Hepatocyte (in vitro differentiated cells): ENCODE measurements around the gene MAN1C1. TPM values are rescaled to one million over a fixed set of nuclear protein-coding genes. Genes with fewer than 3 reads are reported as not detected.
A peak's percentile ranks its signal among the peaks of the same experiment; 100 is the strongest.

ENCODE experiments used
- DNase-seq: peaks from one replicate; pipeline ENCODE4 v3.0.0-alpha.2; 2016; ENCODE audit warnings: low spot score
- H2AFZ ChIP-seq: fragments of 200-600 bp; sonication (generic); 2 replicates; pipeline ENCODE4 v1.6.0; 2016; ENCODE audit warnings: antibody characterized with exemption, mild to moderate bottlenecking
- H3K27ac ChIP-seq: fragments of 200-600 bp; sonication (generic); 2 replicates; pipeline ENCODE4 v1.5.1; 2016; ENCODE audit warnings: mild to moderate bottlenecking
- H3K27me3 ChIP-seq: fragments of 200-600 bp; sonication (generic); 2 replicates; pipeline ENCODE4 v1.6.1; 2016
- H3K36me3 ChIP-seq: fragments of 200-600 bp; sonication (generic); replicated peaks from 2 replicates; pipeline ENCODE4 v1.5.1; 2016; ENCODE audit warnings: low read depth; ENCODE audit not compliant: insufficient read depth
- H3K4me1 ChIP-seq: fragments of 200-600 bp; sonication (generic); 2 replicates; pipeline ENCODE4 v1.5.1; 2016; ENCODE audit warnings: mild to moderate bottlenecking, moderate library complexity; ENCODE audit not compliant: insufficient read depth
- H3K4me2 ChIP-seq: fragments of 200-600 bp; sonication (generic); 2 replicates; pipeline ENCODE4 v1.6.0; 2016
- H3K4me3 ChIP-seq: fragments of 200-600 bp; sonication (generic); 2 replicates; pipeline ENCODE4 v1.5.1; 2016; ENCODE audit warnings: mild to moderate bottlenecking
- H3K79me2 ChIP-seq: fragments of 200-600 bp; sonication (generic); 2 replicates; pipeline ENCODE4 v1.6.0; 2017; ENCODE audit warnings: mild to moderate bottlenecking
- H3K9me2 ChIP-seq: fragments of 200-600 bp; sonication (generic); replicated peaks from 2 replicates; pipeline ENCODE4 v1.6.0; 2017; ENCODE audit warnings: mild to moderate bottlenecking; ENCODE audit not compliant: insufficient read depth
- H3K9me3 ChIP-seq: fragments of 200-600 bp; sonication (generic); 2 replicates; pipeline ENCODE4 v1.5.1; 2016; ENCODE audit warnings: low read depth, mild to moderate bottlenecking
- H4K20me1 ChIP-seq: fragments of 200-600 bp; sonication (generic); 2 replicates; pipeline ENCODE4 v1.6.0; 2016; ENCODE audit warnings: mild to moderate bottlenecking; ENCODE audit not compliant: insufficient read depth, poor library complexity, severe bottlenecking
- EZH2 ChIP-seq: fragments of 200-600 bp; sonication (generic); IDR thresholded peaks from 2 replicates; pipeline ENCODE4 v1.6.1; 2016; ENCODE audit warnings: antibody characterized with exemption, mild to moderate bottlenecking, borderline replicate concordance
- EZH2phosphoT487 ChIP-seq: fragments of 200-600 bp; sonication (generic); IDR thresholded peaks from one replicate; pipeline ENCODE4 v1.6.1; 2018; ENCODE audit warnings: antibody characterized with exemption, mild to moderate bottlenecking, low read depth, moderate library complexity; ENCODE audit not compliant: unreplicated experiment, severe bottlenecking
- WGBS: methylation state at CpG from one replicate; pipeline ENCODE4 v1.1.6; 2016; ENCODE audit warnings: low lambda C conversion rate; ENCODE audit errors: missing lambda C conversion rate; 5-methylcytosine and 5-hydroxymethylcytosine counted together
- polyA plus RNA-seq: library from polyadenylated mRNA; unstranded; fragments of >200 nt; fragmentation: Nextera tagmentation; extraction: Ambion mirVana; gene quantifications from 2 replicates; pipeline ENCODE4 v1.2.1, GENCODE V29; 2016
- total RNA-seq: library from RNA; depleted of rRNA; stranded (reverse); fragments of >200 nt; gene quantifications from 2 replicates; pipeline ENCODE4 v1.2.3, GENCODE V29; 2014
- TF ChIP-seq, protein P1 (sequence below): fragments of 200-600 bp; sonication (generic); IDR thresholded peaks from 2 replicates; pipeline ENCODE4 v1.5.1; 2016; ENCODE audit warnings: antibody characterized with exemption, mild to moderate bottlenecking; ENCODE audit not compliant: poor library complexity

MAN1C1 gene
- total and polyA plus RNA-seq, 2 experiments from 2014 or later = 20.6 to 29.3 TPM

DNA sequence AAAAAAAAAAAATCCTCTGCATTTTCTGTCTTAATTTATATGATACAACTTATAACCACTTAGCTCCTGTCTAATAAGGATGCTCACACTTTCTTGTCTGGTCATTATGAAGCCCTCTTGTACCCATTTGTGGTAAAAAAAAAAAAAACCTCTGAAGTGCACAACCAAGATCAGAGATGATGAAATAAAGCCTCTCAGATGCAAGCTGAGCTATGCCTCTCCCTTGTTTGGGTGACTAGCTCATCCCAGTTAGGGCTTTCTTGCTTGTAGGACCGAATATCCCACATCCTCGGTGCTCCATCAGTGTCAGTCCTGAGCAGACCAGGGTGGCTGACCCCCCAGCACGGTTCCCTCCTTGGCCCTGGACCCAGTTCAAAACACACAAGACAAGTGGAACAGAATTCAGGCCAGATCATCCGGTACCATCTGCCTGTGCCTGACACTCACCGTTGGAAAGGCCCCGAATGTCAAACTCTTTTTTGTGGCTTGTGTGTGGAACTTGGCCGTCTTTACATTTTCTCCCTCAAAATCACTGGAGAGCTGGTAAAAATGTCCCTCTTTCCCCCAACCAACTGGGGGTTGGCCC, 177.1 kb downstream of the MAN1C1 start:
- Histone ChIP-seq H3K9me3 (no peaks in the 10 kb centered on the region), H3K27ac (peak overlapping the region; percentile 30), H3K36me3 (no peaks in the 10 kb centered on the region), H3K27me3 (no peaks in the 10 kb centered on the region), H3K79me2 (no peaks in the 10 kb centered on the region), H4K20me1 (no peaks in the 10 kb centered on the region), H3K4me1 (peaks cover 10% of the 10 kb centered on the region), H3K4me2 (no peak overlapping the region), H3K9me2 (no peaks in the 10 kb centered on the region), H3K4me3 (no peak overlapping the region), H2AFZ (no peak overlapping the region)
- TF ChIP-seq, protein P1, sequence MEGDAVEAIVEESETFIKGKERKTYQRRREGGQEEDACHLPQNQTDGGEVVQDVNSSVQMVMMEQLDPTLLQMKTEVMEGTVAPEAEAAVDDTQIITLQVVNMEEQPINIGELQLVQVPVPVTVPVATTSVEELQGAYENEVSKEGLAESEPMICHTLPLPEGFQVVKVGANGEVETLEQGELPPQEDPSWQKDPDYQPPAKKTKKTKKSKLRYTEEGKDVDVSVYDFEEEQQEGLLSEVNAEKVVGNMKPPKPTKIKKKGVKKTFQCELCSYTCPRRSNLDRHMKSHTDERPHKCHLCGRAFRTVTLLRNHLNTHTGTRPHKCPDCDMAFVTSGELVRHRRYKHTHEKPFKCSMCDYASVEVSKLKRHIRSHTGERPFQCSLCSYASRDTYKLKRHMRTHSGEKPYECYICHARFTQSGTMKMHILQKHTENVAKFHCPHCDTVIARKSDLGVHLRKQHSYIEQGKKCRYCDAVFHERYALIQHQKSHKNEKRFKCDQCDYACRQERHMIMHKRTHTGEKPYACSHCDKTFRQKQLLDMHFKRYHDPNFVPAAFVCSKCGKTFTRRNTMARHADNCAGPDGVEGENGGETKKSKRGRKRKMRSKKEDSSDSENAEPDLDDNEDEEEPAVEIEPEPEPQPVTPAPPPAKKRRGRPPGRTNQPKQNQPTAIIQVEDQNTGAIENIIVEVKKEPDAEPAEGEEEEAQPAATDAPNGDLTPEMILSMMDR = no peak
- TF ChIP-seq EZH2phosphoT487 (no peak), EZH2 (no peak)
- DNase-seq = no peak
- 83% methylated on average over 7 of the region's 7 CpGs for whole genome bisulfite sequencing

DNA sequence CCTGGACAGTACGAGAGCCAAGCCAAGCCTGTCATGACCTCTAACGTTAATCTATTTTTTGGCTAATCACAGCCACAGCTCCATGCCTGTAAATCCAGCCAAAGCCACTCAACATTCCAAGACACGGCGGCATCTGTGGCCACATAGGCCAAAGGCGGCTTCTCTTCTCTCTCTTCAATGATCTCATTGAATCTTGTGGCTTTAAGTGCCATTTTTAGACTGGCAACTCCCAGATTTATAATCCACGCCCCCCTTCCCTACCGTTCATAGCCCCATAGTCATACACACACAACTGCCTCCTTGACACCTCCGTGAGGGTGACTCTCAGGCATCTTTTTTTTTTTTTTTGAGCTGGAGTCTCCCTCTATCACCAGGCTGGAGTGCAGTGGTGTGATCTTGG, 177.7 kb downstream of the MAN1C1 start:
- no peak overlapping the region for H3K4me3 ChIP-seq
- no peaks in the 10 kb centered on the region for H3K36me3 ChIP-seq
- no peak overlapping the region for H2AFZ ChIP-seq
- H3K4me2 ChIP-seq = no peak overlapping the region
- no peaks in the 10 kb centered on the region for H4K20me1 ChIP-seq
- peaks cover 13% of the 10 kb centered on the region for H3K4me1 ChIP-seq
- H3K79me2 ChIP-seq = no peaks in the 10 kb centered on the region
- peak overlapping the region; percentile 30 for H3K27ac ChIP-seq
- no peaks in the 10 kb centered on the region for H3K9me3 ChIP-seq
- no peak for DNase-seq
- TF ChIP-seq, protein P1 = no peak
- TF ChIP-seq EZH2 = no peak
- 78% methylated on average over 8 of the region's 8 CpGs for WGBS
- no peaks in the 10 kb centered on the region for H3K27me3 ChIP-seq
- no peaks in the 10 kb centered on the region for H3K9me2 ChIP-seq

DNA sequence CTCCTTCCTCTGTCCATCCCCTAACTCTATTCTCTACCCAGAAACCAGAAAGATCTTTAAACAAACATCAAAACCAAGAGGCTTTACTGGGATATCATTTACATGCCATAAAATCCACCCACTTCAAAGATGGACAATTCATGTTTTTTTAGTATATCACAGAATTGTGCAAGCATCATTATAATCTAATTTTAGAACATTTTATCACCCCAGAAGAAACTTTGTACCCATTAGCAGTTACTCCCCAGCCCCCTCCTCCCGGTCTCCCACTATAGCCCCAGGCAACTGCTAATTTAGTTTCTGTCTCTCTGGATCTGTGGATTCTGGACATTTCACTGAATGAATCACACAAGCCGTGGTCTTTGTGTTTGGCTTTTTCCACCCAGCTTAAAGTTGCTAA, 178.6 kb downstream of the MAN1C1 start:
- H3K9me2 ChIP-seq = no peaks in the 10 kb centered on the region
- no peak overlapping the region for H2AFZ ChIP-seq
- TF ChIP-seq, protein P1 = no peak
- TF ChIP-seq EZH2 = no peak
- no peak for TF ChIP-seq EZH2phosphoT487
- H3K4me3 ChIP-seq = no peak overlapping the region
- H4K20me1 ChIP-seq = no peaks in the 10 kb centered on the region
- no peaks in the 10 kb centered on the region for H3K9me3 ChIP-seq
- no peaks in the 10 kb centered on the region for H3K27me3 ChIP-seq
- DNase-seq = peak; percentile 55
- H3K4me2 ChIP-seq = peak overlapping the region; percentile 53
- peak overlapping the region; percentile 89 for H3K27ac ChIP-seq
- H3K4me1 ChIP-seq = peaks cover 18% of the 10 kb centered on the region
- H3K36me3 ChIP-seq = no peaks in the 10 kb centered on the region
- 29% methylated on average over 2 of the region's 2 CpGs for whole genome bisulfite sequencing
- no peaks in the 10 kb centered on the region for H3K79me2 ChIP-seq
